H9 (cell line): ENCODE measurements around the gene ANXA1. TPM values are rescaled to one million over a fixed set of nuclear protein-coding genes. Genes with fewer than 3 reads are reported as not detected.

Source experiments
- DNase-seq: peaks from one replicate; pipeline ENCODE4 v3.0.0-alpha.2; 2017
- H2AFZ ChIP-seq: one replicate; pipeline ENCODE4 v1.6.1; 2013; ENCODE audit warnings: mild to moderate bottlenecking, low read length, control low read depth, moderate library complexity
- H2AK5ac ChIP-seq: 2 replicates; pipeline ENCODE4 v1.6.1; 2013; ENCODE audit warnings: low read length, control low read depth, mixed read lengths; ENCODE audit not compliant: insufficient read length
- H2BK120ac ChIP-seq: one replicate; pipeline ENCODE4 v1.6.1; 2013; ENCODE audit warnings: low read depth, mild to moderate bottlenecking, low read length, control low read depth, inconsistent platforms; ENCODE audit not compliant: poor library complexity, severe bottlenecking
- H2BK12ac ChIP-seq: 2 replicates; pipeline ENCODE4 v1.6.1; 2013; ENCODE audit warnings: low read length, control low read depth, mixed read lengths, low read depth; ENCODE audit not compliant: insufficient read length
- H2BK15ac ChIP-seq: 2 replicates; pipeline ENCODE4 v1.6.1; 2013; ENCODE audit warnings: low read depth, low read length, control low read depth
- H2BK20ac ChIP-seq: one replicate; pipeline ENCODE4 v1.6.1; 2013; ENCODE audit warnings: low read depth, mild to moderate bottlenecking, low read length, control low read depth, inconsistent platforms; ENCODE audit not compliant: poor library complexity, severe bottlenecking
- H2BK5ac ChIP-seq: 2 replicates; pipeline ENCODE4 v1.6.1; 2013; ENCODE audit warnings: low read length, control low read depth, mixed read lengths; ENCODE audit not compliant: insufficient read length
- H3K14ac ChIP-seq: 2 replicates; pipeline ENCODE4 v1.6.1; 2013; ENCODE audit warnings: low read length, control low read depth; ENCODE audit not compliant: insufficient read depth
- H3K18ac ChIP-seq: 2 replicates; pipeline ENCODE4 v1.6.1; 2013; ENCODE audit warnings: low read depth, mild to moderate bottlenecking, mixed read lengths, low read length, control low read depth; ENCODE audit not compliant: insufficient read length
- H3K23ac ChIP-seq: 2 replicates; pipeline ENCODE4 v1.6.1; 2013; ENCODE audit warnings: low read length, control low read depth, mixed read lengths, low read depth; ENCODE audit not compliant: insufficient read length
- H3K23me2 ChIP-seq: 2 replicates; pipeline ENCODE4 v1.6.1; 2013; ENCODE audit warnings: low read depth, mild to moderate bottlenecking, mixed read lengths, low read length, control low read depth; ENCODE audit not compliant: insufficient read length, poor library complexity, severe bottlenecking
- H3K27ac ChIP-seq: 2 replicates; pipeline ENCODE4 v1.5.1; 2013; ENCODE audit warnings: low read length, control low read depth, mixed read lengths, low read depth; ENCODE audit not compliant: insufficient read length
- H3K27me3 ChIP-seq: 2 replicates; pipeline ENCODE4 v1.6.1; 2013; ENCODE audit warnings: low read length, control low read depth, inconsistent platforms; ENCODE audit not compliant: insufficient read depth
- H3K4ac ChIP-seq: 2 replicates; pipeline ENCODE4 v1.6.1; 2013; ENCODE audit warnings: low read depth, mild to moderate bottlenecking, control low read depth, inconsistent platforms, low read length, moderate library complexity
- H3K4me1 ChIP-seq: 2 replicates; pipeline ENCODE4 v1.6.1; 2013; ENCODE audit warnings: low read length, control low read depth, inconsistent platforms; ENCODE audit not compliant: insufficient read depth
- H3K4me2 ChIP-seq: 2 replicates; pipeline ENCODE4 v1.6.1; 2013; ENCODE audit warnings: low read length, control low read depth, mixed read lengths; ENCODE audit not compliant: insufficient read length, insufficient read depth
- H3K56ac ChIP-seq: 2 replicates; pipeline ENCODE4 v1.6.1; 2013; ENCODE audit warnings: low read depth, mild to moderate bottlenecking, mixed read lengths, low read length, control low read depth; ENCODE audit not compliant: insufficient read length
- H3K79me1 ChIP-seq: 2 replicates; pipeline ENCODE4 v1.6.1; 2013; ENCODE audit warnings: low read depth, mild to moderate bottlenecking, moderate library complexity, low read length, control low read depth, inconsistent platforms; ENCODE audit not compliant: insufficient read depth, poor library complexity, severe bottlenecking
- H3K79me2 ChIP-seq: 2 replicates; pipeline ENCODE4 v1.6.1; 2013; ENCODE audit warnings: low read length, control low read depth, inconsistent platforms; ENCODE audit not compliant: insufficient read depth
- H3K9ac ChIP-seq: 2 replicates; pipeline ENCODE4 v1.6.1; 2013; ENCODE audit warnings: low read length, control low read depth, mixed read lengths; ENCODE audit not compliant: insufficient read length; ENCODE audit errors: extremely low read depth
- H3K9me3 ChIP-seq: one replicate; pipeline ENCODE4 v1.6.1; 2013; ENCODE audit warnings: low read depth, low read length, inconsistent platforms; ENCODE audit not compliant: control insufficient read depth
- H3T11ph ChIP-seq: one replicate; pipeline ENCODE4 v1.6.1; 2013; ENCODE audit warnings: mild to moderate bottlenecking, low read length, control low read depth, inconsistent platforms
- H4K20me1 ChIP-seq: one replicate; pipeline ENCODE4 v1.6.1; 2013; ENCODE audit not compliant: control insufficient read depth, insufficient read length, insufficient read depth
- H4K5ac ChIP-seq: 2 replicates; pipeline ENCODE4 v1.6.1; 2013; ENCODE audit warnings: low read depth, mild to moderate bottlenecking, mixed read lengths, low read length, control low read depth; ENCODE audit not compliant: insufficient read length
- H4K8ac ChIP-seq: replicated peaks from 2 replicates; pipeline ENCODE4 v1.6.1; 2013; ENCODE audit warnings: low read length, control low read depth, mixed read lengths, low read depth; ENCODE audit not compliant: insufficient read length
- H4K91ac ChIP-seq: 2 replicates; pipeline ENCODE4 v1.6.1; 2013; ENCODE audit warnings: low read depth, mild to moderate bottlenecking, moderate library complexity, mixed read lengths, low read length, control low read depth; ENCODE audit not compliant: insufficient read length
- H3K27ac Mint-ChIP-seq, 3 experiments: 2 replicates in 2 of 3; 3 replicates in 1 of 3; pipeline ENCODE4 v1.8.0; 2020 to 2021; ENCODE audit warnings: mixed read lengths in 3 of 3, mild to moderate bottlenecking in 1 of 3, moderate library complexity in 1 of 3
- H3K27me3 Mint-ChIP-seq: 2 replicates; pipeline ENCODE4 v1.8.0; 2021; ENCODE audit warnings: low read depth, mild to moderate bottlenecking, moderate library complexity, mixed read lengths
- H3K36me3 Mint-ChIP-seq, 3 experiments: 2 replicates in 2 of 3; 3 replicates in 1 of 3; pipeline ENCODE4 v1.8.0; 2020 to 2021; ENCODE audit warnings: low read depth in 3 of 3, mixed read lengths in 3 of 3; ENCODE audit not compliant: insufficient read depth in 1 of 3
- H3K4me1 Mint-ChIP-seq, 2 experiments: 2 replicates each; pipeline ENCODE4 v1.8.0; 2020; ENCODE audit warnings: mixed read lengths in 2 of 2
- H3K4me3 Mint-ChIP-seq, 2 experiments: 2 replicates in 1 of 2; 3 replicates in 1 of 2; pipeline ENCODE4 v1.8.0; 2020 to 2021; ENCODE audit warnings: mild to moderate bottlenecking in 2 of 2, mixed read lengths in 2 of 2, moderate library complexity in 1 of 2
- H3K9me3 Mint-ChIP-seq, 2 experiments: 2 replicates in 1 of 2; 3 replicates in 1 of 2; pipeline ENCODE4 v1.8.0; 2020; ENCODE audit warnings: mild to moderate bottlenecking in 2 of 2, mixed read lengths in 2 of 2, moderate library complexity in 1 of 2
- WGBS: extraction: QIAGEN DNeasy Blood & Tissue Kit; methylation state at CpG from one replicate; pipeline ENCODE4 v1.1.7; 2013; ENCODE audit warnings: missing lambda C conversion rate, low lambda C conversion rate, mixed read lengths; ENCODE audit not compliant: insufficient read length; ENCODE audit errors: extremely low coverage; 5-methylcytosine and 5-hydroxymethylcytosine counted together
- total RNA-seq: library from RNA; stranded (reverse); gene quantifications from 2 replicates; pipeline ENCODE4 v1.2.1, GENCODE V29; 2021
- TF ChIP-seq, protein P1 (sequence below): fragments of 200-600 bp; sonication (generic); conservative IDR thresholded peaks from 3 replicates; pipeline ENCODE4 v1.8.0; 2021; ENCODE audit warnings: antibody characterized with exemption, mild to moderate bottlenecking

ANXA1 gene
- total RNA-seq, 1 experiment from 2014 or later: 3.5 TPM

GRCh38 chr9:73116880-73117279, 34.8 kb upstream of the ANXA1 start:
- H2BK15ac ChIP-seq: no peak overlapping the region
- no peak overlapping the region for H2BK5ac ChIP-seq
- no peak overlapping the region for H2BK120ac ChIP-seq
- H3K23ac ChIP-seq: no peak overlapping the region
- H2AFZ ChIP-seq: no peak overlapping the region
- H4K5ac ChIP-seq: no peak overlapping the region
- H3K27ac ChIP-seq: no peak overlapping the region
- H3K79me2 ChIP-seq: no peaks in the 10 kb centered on the region
- no peaks in the 10 kb centered on the region for H3K4me1 ChIP-seq
- Mint-ChIP-seq H3K4me3 (no peak overlapping the region), H3K27me3 (no peaks in the 10 kb centered on the region), H3K27ac (no peak overlapping the region), H3K9me3 (no peaks in the 10 kb centered on the region), H3K4me1 (no peaks in the 10 kb centered on the region), H3K36me3 (no peaks in the 10 kb centered on the region)
- H4K8ac ChIP-seq: no peak overlapping the region
- no peak overlapping the region for H4K91ac ChIP-seq
- WGBS: no CpG with 5 or more reads among the region's 1 CpG
- no peak overlapping the region for H3T11ph ChIP-seq
- H4K20me1 ChIP-seq: no peaks in the 10 kb centered on the region
- no peak overlapping the region for H3K4ac ChIP-seq
- H3K27me3 ChIP-seq: no peaks in the 10 kb centered on the region
- H2BK20ac ChIP-seq: no peak overlapping the region
- H3K23me2 ChIP-seq: no peaks in the 10 kb centered on the region
- H2BK12ac ChIP-seq: no peak overlapping the region
- no peak overlapping the region for H2AK5ac ChIP-seq
- no peak overlapping the region for H3K4me2 ChIP-seq
- H3K79me1 ChIP-seq: no peaks in the 10 kb centered on the region
- H3K9ac ChIP-seq: no peak overlapping the region
- H3K9me3 ChIP-seq: no peaks in the 10 kb centered on the region
- DNase-seq: no peak
- no peak overlapping the region for H3K56ac ChIP-seq
- no peak overlapping the region for H3K18ac ChIP-seq
- H3K14ac ChIP-seq: no peak overlapping the region
- TF ChIP-seq, protein P1, sequence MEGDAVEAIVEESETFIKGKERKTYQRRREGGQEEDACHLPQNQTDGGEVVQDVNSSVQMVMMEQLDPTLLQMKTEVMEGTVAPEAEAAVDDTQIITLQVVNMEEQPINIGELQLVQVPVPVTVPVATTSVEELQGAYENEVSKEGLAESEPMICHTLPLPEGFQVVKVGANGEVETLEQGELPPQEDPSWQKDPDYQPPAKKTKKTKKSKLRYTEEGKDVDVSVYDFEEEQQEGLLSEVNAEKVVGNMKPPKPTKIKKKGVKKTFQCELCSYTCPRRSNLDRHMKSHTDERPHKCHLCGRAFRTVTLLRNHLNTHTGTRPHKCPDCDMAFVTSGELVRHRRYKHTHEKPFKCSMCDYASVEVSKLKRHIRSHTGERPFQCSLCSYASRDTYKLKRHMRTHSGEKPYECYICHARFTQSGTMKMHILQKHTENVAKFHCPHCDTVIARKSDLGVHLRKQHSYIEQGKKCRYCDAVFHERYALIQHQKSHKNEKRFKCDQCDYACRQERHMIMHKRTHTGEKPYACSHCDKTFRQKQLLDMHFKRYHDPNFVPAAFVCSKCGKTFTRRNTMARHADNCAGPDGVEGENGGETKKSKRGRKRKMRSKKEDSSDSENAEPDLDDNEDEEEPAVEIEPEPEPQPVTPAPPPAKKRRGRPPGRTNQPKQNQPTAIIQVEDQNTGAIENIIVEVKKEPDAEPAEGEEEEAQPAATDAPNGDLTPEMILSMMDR: no peak
